ENCODE results near the gene ZNF423.
"Not testable (repeated sequence)": the region's sequence is repeated elsewhere in the genome, so short reads cannot be mapped to it uniquely, and the experiment has no call there.

ZNF423 gene

GRCh38 chr16:49679095-49679494 is 176.8 kb downstream of the ZNF423 start:
- Histone ChIP-seq H3K79me2 (no peaks in the 10 kb centered on the region), H3K9me3 (ENCODE audit: control insufficient read depth, low read length) (no peaks in the 10 kb centered on the region), H3K9ac (no peak overlapping the region), H3K27ac (no peak overlapping the region), H2AFZ (no peak overlapping the region), H3K4me1 (no peaks in the 10 kb centered on the region), H3K4me3 (ENCODE audit: low read depth, low read length) (no peak overlapping the region), H3K36me3 (ENCODE audit: control insufficient read depth, insufficient read depth, low read length) (no peaks in the 10 kb centered on the region), H3K27me3 (ENCODE audit: control insufficient read depth, insufficient read depth, low read length) (no peaks in the 10 kb centered on the region), H3K4me2 (ENCODE audit: low read length) (no peak overlapping the region)
- TF ChIP-seq, protein P1, sequence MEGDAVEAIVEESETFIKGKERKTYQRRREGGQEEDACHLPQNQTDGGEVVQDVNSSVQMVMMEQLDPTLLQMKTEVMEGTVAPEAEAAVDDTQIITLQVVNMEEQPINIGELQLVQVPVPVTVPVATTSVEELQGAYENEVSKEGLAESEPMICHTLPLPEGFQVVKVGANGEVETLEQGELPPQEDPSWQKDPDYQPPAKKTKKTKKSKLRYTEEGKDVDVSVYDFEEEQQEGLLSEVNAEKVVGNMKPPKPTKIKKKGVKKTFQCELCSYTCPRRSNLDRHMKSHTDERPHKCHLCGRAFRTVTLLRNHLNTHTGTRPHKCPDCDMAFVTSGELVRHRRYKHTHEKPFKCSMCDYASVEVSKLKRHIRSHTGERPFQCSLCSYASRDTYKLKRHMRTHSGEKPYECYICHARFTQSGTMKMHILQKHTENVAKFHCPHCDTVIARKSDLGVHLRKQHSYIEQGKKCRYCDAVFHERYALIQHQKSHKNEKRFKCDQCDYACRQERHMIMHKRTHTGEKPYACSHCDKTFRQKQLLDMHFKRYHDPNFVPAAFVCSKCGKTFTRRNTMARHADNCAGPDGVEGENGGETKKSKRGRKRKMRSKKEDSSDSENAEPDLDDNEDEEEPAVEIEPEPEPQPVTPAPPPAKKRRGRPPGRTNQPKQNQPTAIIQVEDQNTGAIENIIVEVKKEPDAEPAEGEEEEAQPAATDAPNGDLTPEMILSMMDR (IDR thresholded peaks at IDR 0.05), result no peak

GRCh38 chr16:49677661-49678060 is 178.3 kb downstream of the ZNF423 start:
- not testable (repeated sequence) for H3K4me2 ChIP-seq (ENCODE audit: low read length); H3K27me3 ChIP-seq (ENCODE audit: control insufficient read depth, insufficient read depth, low read length); H3K27ac ChIP-seq; H3K79me2 ChIP-seq; H3K4me1 ChIP-seq; H3K36me3 ChIP-seq (ENCODE audit: control insufficient read depth, insufficient read depth, low read length); H3K9ac ChIP-seq; H3K9me3 ChIP-seq (ENCODE audit: control insufficient read depth, low read length); H3K4me3 ChIP-seq (ENCODE audit: low read depth, low read length); H2AFZ ChIP-seq

DNA sequence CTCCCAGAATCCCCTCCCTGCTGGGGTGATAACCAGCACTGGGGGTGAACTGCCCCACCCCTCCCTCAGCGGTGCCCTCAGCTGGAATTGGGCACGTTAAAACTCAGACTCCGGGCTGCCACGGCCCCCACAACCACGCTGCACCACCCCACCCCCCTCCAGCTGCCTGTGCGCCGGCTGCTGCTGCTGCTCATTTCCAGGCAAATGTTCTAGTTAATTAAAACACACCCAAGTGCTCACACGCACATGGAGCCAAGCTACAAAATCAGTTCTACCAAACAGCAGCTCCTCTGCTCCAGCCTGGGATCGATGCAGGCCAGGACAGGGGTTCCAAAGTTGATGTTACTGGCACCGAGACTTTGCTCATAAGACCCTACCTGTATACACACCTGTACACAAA is 180.5 kb downstream of the ZNF423 start:
- no peaks in the 10 kb centered on the region for H3K4me1 ChIP-seq
- H3K27ac ChIP-seq, result no peak overlapping the region
- no peaks in the 10 kb centered on the region for H3K9me3 ChIP-seq (ENCODE audit: control insufficient read depth, low read length)
- H3K9ac ChIP-seq, result no peak overlapping the region
- H3K36me3 ChIP-seq (ENCODE audit: control insufficient read depth, insufficient read depth, low read length), result no peaks in the 10 kb centered on the region
- H3K4me2 ChIP-seq (ENCODE audit: low read length), result no peak overlapping the region
- H3K4me3 ChIP-seq (ENCODE audit: low read depth, low read length), result no peak overlapping the region
- H3K79me2 ChIP-seq, result no peaks in the 10 kb centered on the region
- H3K27me3 ChIP-seq (ENCODE audit: control insufficient read depth, insufficient read depth, low read length), result no peaks in the 10 kb centered on the region
- no peak overlapping the region for H2AFZ ChIP-seq
- TF ChIP-seq, protein P1 (IDR thresholded peaks at IDR 0.05), result no peak

DNA sequence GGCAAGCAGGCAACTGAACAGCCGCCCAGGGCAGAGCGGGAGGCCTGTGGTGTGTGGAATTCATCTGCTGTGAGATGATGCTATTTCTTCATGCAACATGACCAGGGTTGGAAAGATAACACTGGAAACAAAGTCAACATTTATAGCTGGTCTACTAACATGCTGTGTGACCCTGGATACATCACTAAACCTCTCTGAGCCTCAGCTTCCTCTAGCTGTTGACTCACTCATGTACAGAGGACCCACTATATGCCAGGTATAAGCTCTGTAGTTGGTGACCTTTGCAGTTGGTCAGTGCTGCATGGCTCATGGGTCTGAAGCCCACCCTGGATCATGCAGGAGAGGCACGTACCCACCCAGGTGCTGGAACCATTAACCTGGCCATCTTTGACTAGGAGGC is 180.9 kb downstream of the ZNF423 start:
- Histone ChIP-seq H3K27ac (no peak overlapping the region), H3K4me1 (no peaks in the 10 kb centered on the region), H3K4me2 (ENCODE audit: low read length) (no peak overlapping the region), H3K36me3 (ENCODE audit: control insufficient read depth, insufficient read depth, low read length) (no peaks in the 10 kb centered on the region), H3K9ac (no peak overlapping the region), H3K9me3 (ENCODE audit: control insufficient read depth, low read length) (no peaks in the 10 kb centered on the region), H3K27me3 (ENCODE audit: control insufficient read depth, insufficient read depth, low read length) (no peaks in the 10 kb centered on the region), H2AFZ (no peak overlapping the region), H3K4me3 (ENCODE audit: low read depth, low read length) (no peak overlapping the region), H3K79me2 (no peaks in the 10 kb centered on the region)
- TF ChIP-seq, protein P1 (IDR thresholded peaks at IDR 0.05), result no peak

DNA sequence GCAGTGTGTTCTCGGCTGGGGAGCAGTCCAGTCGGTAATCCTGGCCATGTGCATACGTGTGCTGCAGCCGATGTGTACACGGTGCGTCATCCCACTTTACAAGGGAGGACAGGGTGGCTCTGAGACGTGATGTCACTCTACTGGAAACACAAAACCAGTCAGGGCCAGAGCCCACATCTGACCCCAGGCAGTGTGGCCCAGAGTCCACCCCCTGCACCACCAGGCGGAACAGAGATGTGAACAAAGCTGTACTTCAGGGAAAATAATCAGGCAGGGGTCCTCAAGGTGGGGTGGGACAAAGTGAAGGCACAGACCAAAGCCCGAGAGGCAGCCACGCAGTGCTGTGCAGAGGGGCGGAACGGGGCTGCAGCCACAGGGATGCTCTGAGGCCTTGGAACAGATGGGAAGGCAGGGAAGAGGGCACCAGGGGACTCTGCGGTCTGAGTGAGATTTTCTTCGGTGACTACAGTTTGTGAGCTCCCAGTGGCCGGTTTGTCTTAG is 181.5 kb downstream of the ZNF423 start:
- Histone ChIP-seq H3K4me1 (no peaks in the 10 kb centered on the region), H3K4me2 (ENCODE audit: low read length) (no peak overlapping the region), H3K36me3 (ENCODE audit: control insufficient read depth, insufficient read depth, low read length) (no peaks in the 10 kb centered on the region), H2AFZ (no peak overlapping the region), H3K79me2 (no peaks in the 10 kb centered on the region), H3K9me3 (ENCODE audit: control insufficient read depth, low read length) (no peaks in the 10 kb centered on the region), H3K27me3 (ENCODE audit: control insufficient read depth, insufficient read depth, low read length) (no peaks in the 10 kb centered on the region), H3K9ac (no peak overlapping the region), H3K27ac (no peak overlapping the region), H3K4me3 (ENCODE audit: low read depth, low read length) (no peak overlapping the region)
- TF ChIP-seq, protein P1 (IDR thresholded peaks at IDR 0.05), result no peak
